T1000 (cell line): ENCODE data around the gene IFNA13.
"Not testable (repeated sequence)": the region's sequence is repeated elsewhere in the genome, so short reads cannot be mapped to it uniquely, and the experiment has no call there.

Experiments
- DNase-seq: peaks from one replicate; lab custom pipeline; 2025; ENCODE audit warnings: mixed read lengths; lab: John Stamatoyannopoulos, UW

IFNA13 gene

DNA sequence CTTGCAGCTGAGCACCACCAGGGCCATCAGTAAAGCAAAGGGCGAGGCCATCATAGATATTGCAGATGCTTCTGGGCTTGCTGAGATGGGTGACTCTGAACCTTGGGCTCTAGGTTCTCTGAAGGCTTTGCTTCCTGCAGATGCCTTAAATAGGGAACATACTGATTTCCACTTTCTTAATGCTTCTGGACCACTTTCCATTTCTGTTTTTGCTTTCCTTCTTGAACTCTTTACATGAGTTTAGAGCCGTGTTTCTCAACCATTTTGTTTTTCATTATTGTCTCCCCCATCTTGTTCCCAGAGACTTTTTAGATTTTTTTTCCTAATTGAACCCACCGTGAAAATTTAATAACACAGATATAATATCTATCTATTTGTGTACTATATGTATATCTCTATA, at the start of gene IFNA13:
IFNA13 (minus strand) TSS at position 101 of the 400 bp plus-strand sequence; CDS start at position 54, 47 bp downstream.
- no peak for DNase-seq

DNA sequence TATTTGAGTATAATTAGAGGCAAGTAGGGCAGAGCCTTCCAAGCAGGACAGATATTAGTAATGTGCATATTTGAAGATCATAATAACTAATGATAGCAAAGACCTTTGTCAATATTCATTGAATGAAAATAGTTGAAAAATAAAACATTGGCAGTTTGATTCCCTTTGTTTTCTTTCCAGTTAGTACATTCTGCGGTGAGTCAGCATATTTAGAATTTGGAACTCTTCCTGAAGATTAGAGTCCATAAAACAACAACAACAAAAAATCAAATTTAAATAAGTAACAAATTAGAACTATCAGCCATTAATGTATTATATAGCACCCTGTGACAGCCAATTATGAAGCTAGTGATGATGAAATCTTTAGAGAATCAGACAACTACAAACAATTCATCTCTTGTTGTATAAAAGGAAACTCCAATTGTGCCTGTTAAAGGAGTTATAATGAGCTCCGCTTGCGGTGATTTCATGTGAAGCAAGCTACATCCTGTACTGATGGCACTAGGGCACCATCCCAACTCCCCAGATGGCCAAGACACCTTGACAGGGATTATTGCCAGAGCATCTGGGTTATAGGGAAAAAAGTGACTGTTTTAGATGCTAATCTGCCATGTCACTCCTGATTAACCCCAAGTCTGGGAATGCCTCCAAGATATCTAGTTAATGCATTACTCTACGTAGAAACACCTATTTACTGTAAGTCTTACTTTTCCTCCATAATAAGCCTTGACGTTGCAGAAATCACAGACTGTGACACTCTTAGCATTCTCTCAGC, 47.8 kb upstream of the IFNA13 start:
- DNase-seq, result no peak

DNA sequence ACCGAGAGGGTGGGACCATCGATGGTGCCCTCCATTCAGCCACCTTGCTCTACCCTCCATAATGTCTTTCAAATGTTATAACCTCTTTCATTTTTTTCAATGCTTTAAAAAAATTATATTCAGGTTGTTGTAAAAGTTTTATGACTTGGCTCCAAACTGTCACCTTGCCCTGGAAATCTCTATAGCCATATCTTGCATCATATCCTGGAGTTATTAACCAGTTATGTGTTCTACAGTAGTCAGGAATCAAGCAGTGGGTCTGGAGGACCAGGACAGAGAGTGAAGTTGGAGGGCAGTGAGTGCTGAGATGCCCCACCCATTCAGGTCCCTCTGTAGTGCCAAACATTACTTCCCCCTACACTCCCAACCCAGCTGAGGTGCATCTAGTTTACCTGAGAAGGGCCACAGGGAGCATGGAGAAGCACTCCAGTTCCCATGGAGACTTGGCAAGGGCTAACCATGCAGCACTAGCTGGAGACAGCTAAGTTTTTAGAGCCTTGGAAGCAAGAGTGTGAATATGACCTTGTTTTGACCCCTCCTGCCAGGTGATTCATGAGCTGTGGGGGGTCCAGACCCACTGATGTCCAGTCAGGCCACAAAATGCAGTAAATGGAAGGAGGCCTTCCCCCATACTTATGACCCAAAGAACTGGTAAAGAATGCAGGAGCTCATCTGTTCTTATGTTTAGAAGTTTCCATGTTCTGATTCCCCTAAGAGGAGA, 46.5 kb upstream of the IFNA13 start:
- no peak for DNase-seq

DNA sequence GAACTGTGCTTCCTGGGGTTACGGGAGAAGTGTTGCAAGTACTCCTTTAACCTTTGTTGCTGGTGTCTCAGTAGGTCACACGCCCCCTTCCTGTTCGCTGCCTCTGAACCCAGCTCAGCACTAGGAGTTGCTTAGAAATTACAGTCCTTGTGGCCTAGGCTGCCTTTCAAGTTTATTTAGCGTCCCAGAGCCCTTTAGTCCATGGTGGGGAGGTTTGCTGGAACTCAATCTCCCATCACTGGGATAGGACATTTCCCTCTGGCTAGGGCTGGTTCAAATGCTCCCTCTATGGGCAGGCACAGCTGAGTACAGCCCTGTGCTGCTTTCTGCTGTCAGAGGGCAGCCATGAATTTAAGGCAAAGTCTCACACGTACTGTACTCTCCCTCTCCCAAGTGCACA, 45.8 kb upstream of the IFNA13 start:
- no peak for DNase-seq

DNA sequence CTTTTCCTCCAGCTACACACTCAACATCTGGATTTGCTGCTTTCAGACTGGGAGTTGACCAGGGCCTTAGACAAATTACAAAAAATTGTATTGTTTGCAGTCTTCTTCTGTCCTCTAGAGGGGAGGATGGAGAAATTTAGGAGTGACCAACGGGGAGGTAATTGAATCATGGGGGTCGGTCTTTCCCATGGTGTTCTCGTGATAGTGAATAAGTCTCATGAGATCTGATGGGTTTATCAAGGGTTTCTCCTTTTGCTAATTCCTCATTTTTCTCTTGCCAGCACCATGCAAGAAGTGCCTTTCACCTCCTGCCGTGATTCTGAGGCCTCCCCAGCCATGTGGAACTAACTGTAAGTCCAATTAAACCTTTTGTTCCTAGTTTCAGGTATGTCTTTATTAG, 45.3 kb upstream of the IFNA13 start:
- DNase-seq, result no peak

GRCh38 chr9:21412107-21412506, 44.2 kb upstream of the IFNA13 start:
- no peak for DNase-seq

DNA sequence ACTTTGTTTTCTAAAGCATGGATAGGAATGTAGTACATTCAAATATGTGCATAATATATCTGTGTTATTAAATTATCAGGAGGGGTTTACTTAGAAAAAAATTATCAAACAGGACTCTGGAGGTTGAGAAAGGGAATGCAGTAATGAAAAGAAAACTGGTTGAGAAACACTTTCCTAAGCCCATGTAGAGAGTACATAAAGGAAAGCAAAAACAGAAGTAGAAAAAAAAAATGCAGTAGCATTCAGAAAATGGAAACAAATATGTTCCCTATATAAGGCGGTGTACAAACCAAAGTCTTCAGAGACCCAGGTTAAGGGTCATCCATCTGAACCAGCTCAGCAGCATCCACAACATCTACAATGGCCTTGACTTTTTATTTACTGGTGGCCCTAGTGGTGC, 41.0 kb upstream of the IFNA13 start, which contains the start of gene IFNA8:
IFNA8 (plus strand) TSS at position 301 of the 400 bp plus-strand sequence; CDS start at position 361, 60 bp downstream.
- no peak for DNase-seq

DNA sequence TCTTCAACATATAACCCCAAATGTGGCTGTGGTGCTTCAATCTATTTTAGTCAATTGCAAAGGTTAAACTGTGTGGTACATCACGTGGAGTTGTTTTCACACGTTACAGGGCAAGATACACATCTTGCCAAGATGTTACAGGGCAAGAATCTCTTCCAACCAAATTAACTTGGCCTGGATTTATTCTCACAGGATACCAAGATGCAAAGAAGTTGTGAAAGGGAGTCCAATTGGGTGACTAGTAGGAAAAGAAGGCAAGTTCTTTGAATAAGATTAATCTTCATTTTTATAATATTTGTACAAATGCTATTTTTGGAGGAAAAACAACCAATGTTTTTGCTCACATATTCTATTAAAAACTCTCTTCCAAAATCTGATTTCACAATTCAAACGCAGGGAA, 36.3 kb upstream of the IFNA13 start:
- DNase-seq, result no peak

DNA sequence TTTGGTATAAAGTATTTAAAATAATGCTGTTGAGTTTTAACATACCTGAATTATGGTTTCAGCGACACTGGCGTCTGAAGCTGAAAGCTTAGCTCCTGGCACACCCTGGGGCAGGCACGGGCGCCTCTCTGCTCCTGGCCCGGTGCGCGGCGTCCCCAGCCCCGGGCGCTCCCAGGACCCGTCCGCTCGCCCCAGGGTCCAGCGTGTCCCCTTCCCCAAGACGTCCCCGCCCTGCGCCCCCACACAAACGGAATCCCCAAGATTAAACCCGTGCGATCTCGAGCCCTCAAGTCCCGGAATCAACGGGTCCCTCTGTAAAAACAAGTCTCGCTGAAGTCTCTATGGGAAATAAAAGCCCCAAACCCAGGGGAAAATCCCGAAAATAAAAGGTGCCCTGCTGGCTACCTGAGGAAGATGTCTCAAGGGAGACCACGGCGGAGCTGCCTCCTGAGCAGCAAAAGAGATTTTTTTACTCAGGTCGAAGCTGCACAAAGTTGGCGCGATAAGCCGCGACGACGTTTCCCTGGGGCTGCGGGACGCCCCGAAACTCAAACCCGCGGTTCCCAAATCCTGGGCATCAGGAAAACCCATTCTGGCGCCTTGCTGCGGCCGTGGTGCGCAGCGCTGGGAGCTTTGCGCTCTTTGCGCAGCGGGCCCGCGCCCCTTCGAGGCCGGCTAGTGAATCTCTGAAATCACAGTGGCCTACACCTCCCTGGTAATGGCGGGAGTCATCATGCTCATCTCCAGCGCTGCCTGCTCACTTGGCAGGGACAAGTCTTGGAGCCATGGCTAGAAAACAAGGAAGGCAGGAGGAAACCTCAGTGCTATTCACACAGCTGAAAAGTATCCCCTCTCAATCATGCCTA, 34.8 kb upstream of the IFNA13 start:
- no peak for DNase-seq

GRCh38 chr9:21399956-21400355, 32.1 kb upstream of the IFNA13 start:
- no peak for DNase-seq

DNA sequence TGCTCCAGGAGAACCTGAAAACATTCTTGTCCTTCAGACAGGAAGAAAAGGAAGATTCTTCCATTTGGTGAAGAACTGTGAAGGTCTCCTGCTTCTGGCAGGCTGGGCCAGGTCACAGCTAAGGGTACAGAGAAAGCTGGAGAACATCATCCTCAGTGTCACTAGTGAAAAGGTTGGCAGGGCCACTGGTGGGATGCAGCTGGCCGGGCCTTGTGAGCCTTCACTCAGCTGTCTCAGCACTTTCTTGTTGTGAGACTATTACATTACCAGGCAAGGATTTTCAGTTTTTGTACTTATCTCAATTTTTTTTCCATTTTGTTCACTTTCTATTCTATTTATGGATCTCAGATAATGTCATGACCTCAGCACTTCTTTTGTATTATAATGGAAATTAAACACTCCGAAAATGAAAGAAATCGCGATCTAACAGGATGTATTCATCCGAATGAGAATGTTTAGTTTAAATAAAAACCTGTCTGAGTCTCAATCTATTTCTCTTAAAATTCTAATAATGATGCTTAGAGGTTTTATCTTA, 31.2 kb upstream of the IFNA13 start:
- no peak for DNase-seq

GRCh38 chr9:21395778-21396717, 28.2 kb upstream of the IFNA13 start:
- DNase-seq, result no peak

GRCh38 chr9:21392270-21392669, 24.4 kb upstream of the IFNA13 start:
- no peak for DNase-seq

DNA sequence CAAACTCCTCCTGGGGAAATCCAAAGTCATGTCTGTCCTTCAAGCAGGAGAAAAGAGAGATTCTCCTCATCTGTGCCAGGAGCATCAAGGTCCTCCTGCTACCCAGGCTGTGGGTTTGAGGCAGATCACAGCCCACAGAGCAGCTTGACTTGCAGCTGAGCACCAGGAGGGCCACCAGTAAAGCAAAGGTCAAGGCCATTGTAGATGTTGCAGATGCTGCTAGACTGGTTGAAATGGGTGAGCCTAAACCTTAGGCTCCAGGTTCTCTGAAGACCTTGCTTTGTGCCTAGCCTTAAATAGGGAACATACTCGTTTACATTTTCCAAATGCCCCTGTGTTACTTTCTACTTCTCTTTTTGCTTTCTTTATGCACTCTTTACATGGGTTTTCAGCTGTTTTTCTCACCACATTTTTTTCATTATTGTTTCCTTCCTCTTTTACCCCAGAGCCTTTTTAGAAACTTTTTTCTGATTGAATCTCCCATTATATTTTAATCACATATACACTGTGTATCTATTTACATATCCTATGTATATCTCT, 17.3 kb upstream of the IFNA13 start, which contains the start of gene IFNA2:
IFNA2 (minus strand) TSS at position 268 of the 540 bp plus-strand sequence; CDS start at position 199, 69 bp downstream.
- DNase-seq, result no peak

GRCh38 chr9:21383627-21384026, 15.8 kb upstream of the IFNA13 start:
- DNase-seq, result no peak

DNA sequence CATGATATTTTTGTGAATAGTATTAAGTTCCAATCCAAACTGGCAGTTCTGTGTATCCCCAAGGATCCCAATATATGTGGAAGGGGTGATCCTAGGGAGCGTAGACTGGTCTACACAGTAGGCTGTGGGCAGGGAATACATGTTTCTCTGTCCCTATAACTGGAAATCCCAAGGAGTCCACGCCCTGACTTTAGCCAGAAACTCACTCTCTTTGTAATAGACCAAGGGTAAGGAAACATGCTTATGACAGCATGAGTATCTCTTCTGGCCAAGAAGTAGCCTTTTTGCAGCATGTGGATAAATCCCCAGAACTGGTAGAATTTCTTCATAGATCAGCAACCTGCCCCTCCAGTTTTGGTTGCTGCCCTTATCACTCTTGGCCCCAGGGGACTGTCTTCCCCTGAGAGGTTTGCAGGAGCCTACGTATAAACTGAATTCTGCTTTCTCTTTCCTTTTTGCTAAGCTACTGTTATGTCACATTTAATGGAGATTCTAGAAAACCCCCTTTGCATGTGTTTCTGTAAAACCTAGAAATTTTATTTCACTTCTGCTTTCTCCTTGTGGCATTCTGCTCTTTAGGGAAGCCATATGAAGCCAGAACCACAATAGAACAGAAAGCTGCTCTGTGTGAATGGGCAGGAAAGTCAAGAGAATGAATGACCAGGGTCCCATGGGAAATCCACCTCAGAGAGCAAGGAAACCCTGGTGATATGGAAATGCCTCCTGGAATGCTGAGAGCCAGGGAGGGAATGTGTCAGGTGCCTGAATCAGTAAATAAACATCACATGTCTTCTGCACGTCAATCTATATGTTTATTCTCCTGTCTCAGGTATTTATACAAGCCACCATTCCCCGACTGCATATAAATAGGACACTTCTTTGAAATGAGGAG, 13.8 kb upstream of the IFNA13 start:
- no peak for DNase-seq

GRCh38 chr9:21371467-21371866, 3.6 kb upstream of the IFNA13 start:
- DNase-seq, result not testable (repeated sequence)

- not testable (repeated sequence) for DNase-seq
Measured at GRCh38 chr9:21367169-21367568, 688 bp downstream of the IFNA13 start.

GRCh38 chr9:21362287-21362686, 5.6 kb downstream of the IFNA13 start:
- no peak for DNase-seq
